ENCODE results near the gene SYT5. TPM values are rescaled to one million over a fixed set of nuclear protein-coding genes. Genes with fewer than 3 reads are reported as not detected.

Gene SYT5
- total RNA-seq, 1 donor from 2014 or later: 23.7 TPM

DNA sequence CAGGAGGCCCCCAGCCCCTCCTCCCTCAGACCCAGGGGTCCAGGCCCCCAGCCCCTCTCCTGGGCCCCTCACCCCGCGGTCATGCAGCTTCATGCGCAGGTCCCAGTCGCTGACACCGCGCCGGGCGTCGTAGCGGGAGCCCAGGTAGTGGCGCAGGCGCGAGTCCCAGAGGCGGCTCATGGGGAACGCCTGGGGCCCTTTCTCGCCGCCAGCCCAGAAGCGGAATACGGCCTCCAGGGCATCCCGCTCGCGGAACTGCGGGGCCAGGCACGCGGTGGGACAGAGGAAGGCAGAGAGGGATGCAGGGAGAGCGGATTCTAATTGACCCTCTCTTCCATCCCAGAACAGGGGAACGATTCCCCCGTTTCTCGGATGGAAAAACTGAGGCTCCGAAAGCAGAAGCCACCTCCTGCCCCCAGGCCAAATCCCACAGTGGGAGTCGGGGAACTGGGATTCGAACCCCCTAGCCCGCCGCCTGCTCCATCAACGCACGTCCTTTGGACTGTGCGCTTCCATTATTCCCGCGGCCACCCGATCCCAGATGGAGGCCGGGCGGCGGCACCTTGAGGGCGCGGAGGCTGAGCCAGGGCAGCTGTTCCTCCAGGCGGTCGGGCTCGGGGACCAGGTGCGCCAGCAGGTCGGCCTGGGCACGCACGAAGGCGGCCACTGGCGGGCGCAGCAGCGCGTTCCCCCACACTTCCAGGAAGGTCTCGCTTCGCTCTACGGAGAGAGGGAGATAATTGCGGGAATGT is 18.3 kb downstream of the SYT5 start:
- Mint-ChIP-seq H3K4me3 (ENCODE audit: unreplicated experiment) (no peak overlapping the region), H3K36me3 (ENCODE audit: unreplicated experiment) (no peaks in the 10 kb centered on the region), H3K4me1 (ENCODE audit: low read depth, unreplicated experiment) (peaks cover 1% of the 10 kb centered on the region), H3K27ac (ENCODE audit: unreplicated experiment) (no peak overlapping the region), H3K27me3 (ENCODE audit: unreplicated experiment) (peaks cover 13% of the 10 kb centered on the region), H3K9me3 (ENCODE audit: unreplicated experiment) (peaks cover 7% of the 10 kb centered on the region)
- TF ChIP-seq, protein P1, sequence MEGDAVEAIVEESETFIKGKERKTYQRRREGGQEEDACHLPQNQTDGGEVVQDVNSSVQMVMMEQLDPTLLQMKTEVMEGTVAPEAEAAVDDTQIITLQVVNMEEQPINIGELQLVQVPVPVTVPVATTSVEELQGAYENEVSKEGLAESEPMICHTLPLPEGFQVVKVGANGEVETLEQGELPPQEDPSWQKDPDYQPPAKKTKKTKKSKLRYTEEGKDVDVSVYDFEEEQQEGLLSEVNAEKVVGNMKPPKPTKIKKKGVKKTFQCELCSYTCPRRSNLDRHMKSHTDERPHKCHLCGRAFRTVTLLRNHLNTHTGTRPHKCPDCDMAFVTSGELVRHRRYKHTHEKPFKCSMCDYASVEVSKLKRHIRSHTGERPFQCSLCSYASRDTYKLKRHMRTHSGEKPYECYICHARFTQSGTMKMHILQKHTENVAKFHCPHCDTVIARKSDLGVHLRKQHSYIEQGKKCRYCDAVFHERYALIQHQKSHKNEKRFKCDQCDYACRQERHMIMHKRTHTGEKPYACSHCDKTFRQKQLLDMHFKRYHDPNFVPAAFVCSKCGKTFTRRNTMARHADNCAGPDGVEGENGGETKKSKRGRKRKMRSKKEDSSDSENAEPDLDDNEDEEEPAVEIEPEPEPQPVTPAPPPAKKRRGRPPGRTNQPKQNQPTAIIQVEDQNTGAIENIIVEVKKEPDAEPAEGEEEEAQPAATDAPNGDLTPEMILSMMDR (IDR thresholded peaks at IDR 0.05; ENCODE audit: partially characterized antibody, unreplicated experiment): no peak
- DNase-seq: no peak

DNA sequence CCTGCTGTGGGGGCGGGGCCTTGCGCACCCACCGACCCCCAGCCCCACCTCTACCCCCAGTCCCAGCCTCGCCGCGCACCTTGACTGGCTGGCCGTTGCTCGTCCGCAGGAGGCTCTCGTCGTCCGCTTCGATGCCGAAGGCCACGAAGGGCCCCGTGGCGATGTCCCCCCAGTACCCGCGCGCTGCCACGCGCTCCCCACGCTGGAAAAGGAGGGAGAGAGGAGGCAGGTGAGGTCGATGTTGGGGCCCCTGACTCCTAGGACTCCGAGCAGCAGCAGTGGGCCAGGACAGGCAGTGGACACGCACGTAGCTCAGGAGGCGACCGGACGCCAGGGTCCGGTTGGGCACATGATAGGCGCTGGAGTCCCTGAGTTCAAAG is 19.1 kb downstream of the SYT5 start:
- no peaks in the 10 kb centered on the region for H3K36me3 Mint-ChIP-seq (ENCODE audit: unreplicated experiment)
- no peak overlapping the region for H3K4me3 Mint-ChIP-seq (ENCODE audit: unreplicated experiment)
- TF ChIP-seq, protein P1 (IDR thresholded peaks at IDR 0.05; ENCODE audit: partially characterized antibody, unreplicated experiment): no peak
- peaks cover 1% of the 10 kb centered on the region for H3K4me1 Mint-ChIP-seq (ENCODE audit: low read depth, unreplicated experiment)
- H3K27ac Mint-ChIP-seq (ENCODE audit: unreplicated experiment): no peak overlapping the region
- no peak for DNase-seq
- H3K27me3 Mint-ChIP-seq (ENCODE audit: unreplicated experiment): peaks cover 13% of the 10 kb centered on the region
- H3K9me3 Mint-ChIP-seq (ENCODE audit: unreplicated experiment): peaks cover 5% of the 10 kb centered on the region

DNA sequence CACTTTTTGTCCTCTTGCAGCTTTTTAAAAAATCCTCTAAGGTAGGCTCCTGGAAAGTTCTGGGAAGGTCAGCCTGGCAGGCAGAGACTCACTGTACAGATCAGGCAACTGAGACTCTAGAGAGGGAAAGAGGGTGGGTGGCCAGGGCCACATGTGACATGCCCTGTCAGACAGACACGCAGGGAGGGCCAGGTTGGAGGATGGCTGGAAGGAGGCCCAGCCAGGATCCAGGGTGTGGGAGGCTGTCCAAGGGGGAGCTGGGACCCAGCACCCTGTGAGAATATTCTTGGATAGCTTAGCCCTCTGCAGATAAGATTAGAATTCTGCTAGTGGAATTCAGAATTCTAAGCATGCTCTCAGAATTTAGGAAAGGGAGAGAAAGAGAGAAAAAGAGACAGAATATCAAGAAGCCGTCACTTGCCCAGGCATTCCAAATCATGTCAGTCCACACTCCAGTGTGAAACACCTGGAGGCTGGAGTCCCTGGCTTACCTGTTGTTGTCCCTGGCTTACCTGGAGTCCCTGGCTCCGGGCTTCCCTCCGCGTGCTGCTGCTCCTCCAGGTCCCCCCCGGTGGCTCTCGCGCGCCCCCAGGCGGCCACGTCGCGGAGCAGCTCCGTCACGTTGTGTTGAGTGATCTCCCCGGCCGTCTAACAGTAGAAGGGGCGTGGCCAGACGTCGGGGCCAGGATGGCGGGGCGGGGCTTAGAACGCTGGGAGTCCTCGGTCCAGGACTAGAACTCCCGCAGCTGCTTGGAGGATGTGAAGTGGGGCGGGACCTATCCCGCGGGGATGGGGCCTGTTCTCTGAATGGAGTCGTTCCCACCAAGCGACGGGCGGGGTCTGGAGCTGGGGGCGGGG is 19.7 kb downstream of the SYT5 start:
- H3K4me1 Mint-ChIP-seq (ENCODE audit: low read depth, unreplicated experiment): peaks cover 1% of the 10 kb centered on the region
- H3K9me3 Mint-ChIP-seq (ENCODE audit: unreplicated experiment): peaks cover 3% of the 10 kb centered on the region
- TF ChIP-seq, protein P1 (IDR thresholded peaks at IDR 0.05; ENCODE audit: partially characterized antibody, unreplicated experiment): peak; percentile 93
- H3K4me3 Mint-ChIP-seq (ENCODE audit: unreplicated experiment): no peak overlapping the region
- peak overlapping the region; percentile 28 for H3K27ac Mint-ChIP-seq (ENCODE audit: unreplicated experiment)
- peak; percentile 95 for DNase-seq
- peaks cover 11% of the 10 kb centered on the region for H3K27me3 Mint-ChIP-seq (ENCODE audit: unreplicated experiment)
- no peaks in the 10 kb centered on the region for H3K36me3 Mint-ChIP-seq (ENCODE audit: unreplicated experiment)

DNA sequence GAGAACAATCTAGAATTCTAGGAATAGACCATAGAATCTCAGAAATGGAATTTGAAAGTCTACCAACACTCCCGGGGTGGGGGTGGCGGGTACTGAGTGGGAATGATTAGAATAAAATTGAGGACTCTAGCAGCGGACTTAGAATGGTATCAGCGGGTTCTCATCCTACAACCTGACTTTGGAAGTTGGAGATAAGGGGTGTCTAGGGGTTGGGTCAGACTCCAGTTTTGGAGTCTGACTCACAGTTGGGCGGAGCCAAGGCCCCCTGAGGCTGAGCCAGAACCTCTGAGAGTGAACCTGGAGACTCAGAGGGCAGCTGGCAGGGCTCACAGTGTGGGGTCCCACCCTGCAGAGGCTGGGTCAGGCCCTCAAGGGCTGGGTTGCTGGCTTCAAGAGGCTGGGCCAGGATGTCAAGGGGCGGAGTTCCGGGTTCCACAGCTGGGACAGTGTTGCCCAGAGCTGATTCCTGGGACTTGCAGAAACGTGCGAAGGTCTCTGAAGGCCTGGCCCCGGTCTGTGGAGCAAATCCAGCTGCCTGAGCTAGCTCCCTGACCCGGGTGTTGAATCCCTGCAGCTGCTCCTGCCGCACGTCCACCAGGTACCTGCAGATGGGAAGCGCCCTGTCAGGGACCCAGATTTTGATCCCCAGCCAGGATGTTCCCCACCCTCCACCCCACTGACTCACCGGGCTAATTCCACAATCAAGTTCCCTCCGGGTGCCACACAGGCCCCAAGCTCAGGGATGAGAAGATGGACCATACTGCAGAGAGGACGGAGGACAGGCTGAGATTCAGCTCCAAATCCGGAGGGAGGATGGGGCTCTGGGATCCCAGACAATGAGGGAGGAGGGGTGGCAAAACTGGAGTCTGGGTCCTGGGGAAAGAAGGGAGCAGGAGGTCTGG is 21.0 kb downstream of the SYT5 start:
- peaks cover 1% of the 10 kb centered on the region for H3K4me1 Mint-ChIP-seq (ENCODE audit: low read depth, unreplicated experiment)
- TF ChIP-seq, protein P1 (IDR thresholded peaks at IDR 0.05; ENCODE audit: partially characterized antibody, unreplicated experiment): no peak
- H3K36me3 Mint-ChIP-seq (ENCODE audit: unreplicated experiment): no peaks in the 10 kb centered on the region
- H3K27me3 Mint-ChIP-seq (ENCODE audit: unreplicated experiment): peaks cover 16% of the 10 kb centered on the region
- no peak for DNase-seq
- H3K4me3 Mint-ChIP-seq (ENCODE audit: unreplicated experiment): no peak overlapping the region
- H3K9me3 Mint-ChIP-seq (ENCODE audit: unreplicated experiment): peaks cover 8% of the 10 kb centered on the region
- no peak overlapping the region for H3K27ac Mint-ChIP-seq (ENCODE audit: unreplicated experiment)

Data from glutamatergic neuron (in vitro differentiated cells).